ENCODE measurements around the gene ANKMY1.
A peak's percentile ranks its signal among the peaks of the same experiment; 100 is the strongest.
"Not testable (repeated sequence)": the region's sequence is repeated elsewhere in the genome, so short reads cannot be mapped to it uniquely, and the experiment has no call there.

The ANKMY1 gene

GRCh38 chr2:240567137-240567871 lies 9.5 kb upstream of the ANKMY1 start:
- DNase-seq = no peak

GRCh38 chr2:240566203-240567136 lies 8.7 kb upstream of the ANKMY1 start:
- DNase-seq = peak; percentile 70

- no peak for DNase-seq
These were observed 7.8 kb upstream of the ANKMY1 start for GRCh38 chr2:240565333-240566202.

- DNase-seq = no peak
These were observed 7.0 kb upstream of the ANKMY1 start for GRCh38 chr2:240564561-240565332.

GRCh38 chr2:240563951-240564560 lies 6.3 kb upstream of the ANKMY1 start:
- DNase-seq = no peak

- DNase-seq = not testable (repeated sequence)
These were observed 5.4 kb upstream of the ANKMY1 start for GRCh38 chr2:240563231-240563630.

GRCh38 chr2:240561325-240561971 lies 3.7 kb upstream of the ANKMY1 start:
- no peak for DNase-seq

- DNase-seq = peak; percentile 94
These were observed 2.9 kb upstream of the ANKMY1 start for GRCh38 chr2:240560480-240561324.

GRCh38 chr2:240560084-240560479 lies 2.3 kb upstream of the ANKMY1 start, which contains the start of gene DUSP28:
DUSP28 (plus strand) TSS chr2:240560357; CDS start chr2:240560685, 328 bp downstream.
- peak; percentile 67 for DNase-seq

GRCh38 chr2:240559286-240559685 lies 1.5 kb upstream of the ANKMY1 start:
- DNase-seq = no peak

- no peak for DNase-seq
These were observed 511 bp upstream of the ANKMY1 start for GRCh38 chr2:240558236-240558761.

- DNase-seq = no peak
These were observed 562 bp downstream of the ANKMY1 start for GRCh38 chr2:240557101-240557751.

GRCh38 chr2:240556553-240557100 lies 1.2 kb downstream of the ANKMY1 start:
- DNase-seq = no peak

GRCh38 chr2:240555541-240556250 lies 2.1 kb downstream of the ANKMY1 start:
- DNase-seq = no peak

GRCh38 chr2:240554767-240555493 lies 2.9 kb downstream of the ANKMY1 start:
- no peak for DNase-seq

- no peak for DNase-seq
These were observed 3.8 kb downstream of the ANKMY1 start for GRCh38 chr2:240553956-240554480.

GRCh38 chr2:240551811-240552210 lies 6.0 kb downstream of the ANKMY1 start:
- no peak for DNase-seq
